Measurements from ENCODE around the gene GJD3. TPM values are rescaled to one million over a fixed set of nuclear protein-coding genes. Genes with fewer than 3 reads are reported as not detected.
A peak's percentile ranks its signal among the peaks of the same experiment; 100 is the strongest.

Gene GJD3
- total RNA-seq, 1 experiment from 2014 or later: 0.33 TPM

DNA sequence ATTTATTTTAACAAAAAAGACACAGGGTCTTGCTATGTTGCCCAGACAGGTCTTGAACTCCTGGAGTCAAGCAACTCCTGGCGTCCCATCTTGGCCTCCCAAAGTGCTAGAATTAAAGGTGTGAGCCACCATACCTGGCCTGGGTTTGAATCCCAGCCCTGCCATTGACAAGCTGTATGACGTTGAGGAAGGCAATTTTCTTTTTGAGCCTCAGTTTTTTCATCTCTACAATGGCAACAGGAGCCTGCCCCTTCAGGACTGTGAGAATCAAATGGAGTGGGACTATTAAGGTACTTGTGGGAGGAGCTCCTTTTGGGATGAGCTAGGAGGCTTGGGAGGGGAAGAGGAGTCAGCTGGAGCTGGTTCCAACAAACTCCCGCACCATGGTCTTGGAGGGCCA, 49.3 kb downstream of the GJD3 start:
- BruUV-seq (replicated peaks): no TSS peak
- ATAC-seq (no peak), DNase-seq (ENCODE audit: low read depth, low spot score) (no peak)
- Histone ChIP-seq H3K27ac (ENCODE audit: low read length) (peak overlapping the region; percentile 73), H3K27me3 (ENCODE audit: control insufficient read depth, insufficient read depth, low read length) (no peaks in the 10 kb centered on the region), H3K9me3 (ENCODE audit: control insufficient read depth, insufficient read depth, low read depth, low read length) (no peaks in the 10 kb centered on the region), H3K4me3 (ENCODE audit: low read depth in 2 of 2, low read length in 2 of 2) (no peak overlapping the region), H3K36me3 (ENCODE audit: control insufficient read depth, insufficient read depth, low read length) (no peaks in the 10 kb centered on the region; the same call in 1 of the 2 replicates), H3K4me1 (ENCODE audit: control insufficient read depth, insufficient read depth, low read length) (peaks cover 77% of the 10 kb centered on the region)
- POLR2A ChIA-PET: no interaction called here
- TF ChIP-seq TCF7L2 (IDR thresholded peaks at IDR 0.05; ENCODE audit: low read depth, low read length) (no peak), SIN3A (IDR thresholded peaks at IDR 0.05; ENCODE audit: borderline replicate concordance, insufficient read depth, low read depth, low read length) (no peak), POLR2AphosphoS5 (IDR thresholded peaks at IDR 0.05; ENCODE audit: low read depth, low read length) (no peak)
- TF ChIP-seq, protein P1, sequence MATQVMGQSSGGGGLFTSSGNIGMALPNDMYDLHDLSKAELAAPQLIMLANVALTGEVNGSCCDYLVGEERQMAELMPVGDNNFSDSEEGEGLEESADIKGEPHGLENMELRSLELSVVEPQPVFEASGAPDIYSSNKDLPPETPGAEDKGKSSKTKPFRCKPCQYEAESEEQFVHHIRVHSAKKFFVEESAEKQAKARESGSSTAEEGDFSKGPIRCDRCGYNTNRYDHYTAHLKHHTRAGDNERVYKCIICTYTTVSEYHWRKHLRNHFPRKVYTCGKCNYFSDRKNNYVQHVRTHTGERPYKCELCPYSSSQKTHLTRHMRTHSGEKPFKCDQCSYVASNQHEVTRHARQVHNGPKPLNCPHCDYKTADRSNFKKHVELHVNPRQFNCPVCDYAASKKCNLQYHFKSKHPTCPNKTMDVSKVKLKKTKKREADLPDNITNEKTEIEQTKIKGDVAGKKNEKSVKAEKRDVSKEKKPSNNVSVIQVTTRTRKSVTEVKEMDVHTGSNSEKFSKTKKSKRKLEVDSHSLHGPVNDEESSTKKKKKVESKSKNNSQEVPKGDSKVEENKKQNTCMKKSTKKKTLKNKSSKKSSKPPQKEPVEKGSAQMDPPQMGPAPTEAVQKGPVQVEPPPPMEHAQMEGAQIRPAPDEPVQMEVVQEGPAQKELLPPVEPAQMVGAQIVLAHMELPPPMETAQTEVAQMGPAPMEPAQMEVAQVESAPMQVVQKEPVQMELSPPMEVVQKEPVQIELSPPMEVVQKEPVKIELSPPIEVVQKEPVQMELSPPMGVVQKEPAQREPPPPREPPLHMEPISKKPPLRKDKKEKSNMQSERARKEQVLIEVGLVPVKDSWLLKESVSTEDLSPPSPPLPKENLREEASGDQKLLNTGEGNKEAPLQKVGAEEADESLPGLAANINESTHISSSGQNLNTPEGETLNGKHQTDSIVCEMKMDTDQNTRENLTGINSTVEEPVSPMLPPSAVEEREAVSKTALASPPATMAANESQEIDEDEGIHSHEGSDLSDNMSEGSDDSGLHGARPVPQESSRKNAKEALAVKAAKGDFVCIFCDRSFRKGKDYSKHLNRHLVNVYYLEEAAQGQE (IDR thresholded peaks at IDR 0.05; ENCODE audit: insufficient read depth in 1 of 2, low read depth in 2 of 2, low read length in 1 of 2): no peak
- TF ChIP-seq, protein P2, sequence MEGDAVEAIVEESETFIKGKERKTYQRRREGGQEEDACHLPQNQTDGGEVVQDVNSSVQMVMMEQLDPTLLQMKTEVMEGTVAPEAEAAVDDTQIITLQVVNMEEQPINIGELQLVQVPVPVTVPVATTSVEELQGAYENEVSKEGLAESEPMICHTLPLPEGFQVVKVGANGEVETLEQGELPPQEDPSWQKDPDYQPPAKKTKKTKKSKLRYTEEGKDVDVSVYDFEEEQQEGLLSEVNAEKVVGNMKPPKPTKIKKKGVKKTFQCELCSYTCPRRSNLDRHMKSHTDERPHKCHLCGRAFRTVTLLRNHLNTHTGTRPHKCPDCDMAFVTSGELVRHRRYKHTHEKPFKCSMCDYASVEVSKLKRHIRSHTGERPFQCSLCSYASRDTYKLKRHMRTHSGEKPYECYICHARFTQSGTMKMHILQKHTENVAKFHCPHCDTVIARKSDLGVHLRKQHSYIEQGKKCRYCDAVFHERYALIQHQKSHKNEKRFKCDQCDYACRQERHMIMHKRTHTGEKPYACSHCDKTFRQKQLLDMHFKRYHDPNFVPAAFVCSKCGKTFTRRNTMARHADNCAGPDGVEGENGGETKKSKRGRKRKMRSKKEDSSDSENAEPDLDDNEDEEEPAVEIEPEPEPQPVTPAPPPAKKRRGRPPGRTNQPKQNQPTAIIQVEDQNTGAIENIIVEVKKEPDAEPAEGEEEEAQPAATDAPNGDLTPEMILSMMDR (IDR thresholded peaks at IDR 0.05): no peak
- intact Hi-C loops (cut with micrococcal nuclease; ENCODE audit: unreplicated experiment) (no loop called here), in situ Hi-C loops (cut with HindIII; ENCODE audit: low pct_unique_long_range_greater_than_20kb, low sequenced_read_pairs) (no loop called here)
- CTCF ChIA-PET: interaction anchor here (0.7 kb wide), 1 partner anchor 27 kb away, joined by 3 read pairs; no protein-coding TSS in a partner anchor

GRCh38 chr17:40314584-40314956, 50.0 kb downstream of the GJD3 start:
- Histone ChIP-seq H3K4me1 (ENCODE audit: control insufficient read depth, insufficient read depth, low read length) (peaks cover 79% of the 10 kb centered on the region), H3K36me3 (ENCODE audit: control insufficient read depth, insufficient read depth, low read length) (no peaks in the 10 kb centered on the region; the same call in 1 of the 2 replicates), H3K27ac (ENCODE audit: low read length) (peak overlapping the region; percentile 83), H3K4me3 (ENCODE audit: low read depth in 2 of 2, low read length in 2 of 2) (peak overlapping the region in 1 of 2 experiments; percentile 17; a peak in 1 of 4 replicates), H3K27me3 (ENCODE audit: control insufficient read depth, insufficient read depth, low read length) (no peaks in the 10 kb centered on the region), H3K9me3 (ENCODE audit: control insufficient read depth, insufficient read depth, low read depth, low read length) (no peaks in the 10 kb centered on the region)
- DNase-seq (ENCODE audit: low read depth, low spot score) (peak; percentile 85), ATAC-seq (peak; percentile 66)
- ChIA-PET CTCF (no interaction called here), POLR2A (interaction anchor here (0.6 kb wide), 1 partner anchor 37 kb away, joined by 3 read pairs; no protein-coding TSS in a partner anchor)
- intact Hi-C loops (cut with micrococcal nuclease; ENCODE audit: unreplicated experiment): no loop called here
- in situ Hi-C loops (cut with HindIII; ENCODE audit: low pct_unique_long_range_greater_than_20kb, low sequenced_read_pairs): no loop called here
- BruUV-seq (replicated peaks): no TSS peak
- TF ChIP-seq, protein P2 (IDR thresholded peaks at IDR 0.05): no peak
- TF ChIP-seq, protein P1 (IDR thresholded peaks at IDR 0.05; ENCODE audit: insufficient read depth in 1 of 2, low read depth in 2 of 2, low read length in 1 of 2): no peak
- TF ChIP-seq POLR2AphosphoS5 (IDR thresholded peaks at IDR 0.05; ENCODE audit: low read depth, low read length) (peak; percentile 94), SIN3A (IDR thresholded peaks at IDR 0.05; ENCODE audit: borderline replicate concordance, insufficient read depth, low read depth, low read length) (peak; percentile 43; the same call in 1 of the 2 replicates), TCF7L2 (IDR thresholded peaks at IDR 0.05; ENCODE audit: low read depth, low read length) (no peak)
